Gastrocnemius medialis (tissue), 4 donors: ENCODE results near the gene CELSR1. TPM values are rescaled to one million over a fixed set of nuclear protein-coding genes. Genes with fewer than 3 reads are reported as not detected.

Source experiments
- ATAC-seq, 2 donors: fragments of 150-250 bp; one replicate each; pipeline ENCODE4 v1.9.1; 2016
- DNase-seq, 2 donors: peaks; one replicate each; pipeline ENCODE4 v3.0.0-alpha.2; 2019
- H3K27ac ChIP-seq, 4 donors: fragments of 200-600 bp; sonication (generic); 1 replicate in 1 of 4; 2 replicates in 3 of 4; pipeline ENCODE4 v1.5.1; 2016 to 2018; ENCODE audit warnings: mild to moderate bottlenecking in 2 of 4, moderate library complexity in 1 of 4
- H3K27me3 ChIP-seq, 3 donors: fragments of 200-600 bp; sonication (generic) in 2 of 3; 1 replicate in 1 of 3; 2 replicates in 2 of 3; pipeline versions ENCODE4 v1.5.1 to v1.6.0; 2016 to 2019; ENCODE audit warnings: mild to moderate bottlenecking in 1 of 3, moderate library complexity in 1 of 3
- H3K36me3 ChIP-seq, 2 donors: fragments of 200-600 bp; sonication (generic) in 1 of 2; one replicate each; pipeline ENCODE4 v1.5.1; 2017 to 2018
- H3K4me1 ChIP-seq, 2 donors: fragments of 200-600 bp; sonication (generic) in 1 of 2; one replicate each; pipeline ENCODE4 v1.5.1; 2016 to 2017; ENCODE audit warnings: mild to moderate bottlenecking in 2 of 2
- H3K4me3 ChIP-seq, 4 donors: fragments of 200-600 bp; sonication (generic) in 3 of 4; 1 replicate in 1 of 4; 2 replicates in 3 of 4; pipeline ENCODE4 v1.5.1; 2016 to 2019; ENCODE audit warnings: mild to moderate bottlenecking in 2 of 4
- H3K9me3 ChIP-seq, 3 donors: fragments of 200-600 bp; sonication (generic) in 2 of 3; 1 replicate in 1 of 3; 2 replicates in 2 of 3; pipeline ENCODE4 v1.5.1; 2016 to 2019
- POLR2A ChIP-seq, 2 donors: fragments of 450-650 bp; IDR thresholded peaks; one replicate each; pipeline ENCODE4 v1.6.1; 2017; ENCODE audit warnings: antibody characterized with exemption in 2 of 2, mild to moderate bottlenecking in 2 of 2, moderate library complexity in 2 of 2
- in situ Hi-C, 4 donors: fragments of 200-750 bp; cut with MboI; loops; one replicate each; pipeline versions ENCODE4 v1.15.0 to v1.8.0; 2017; ENCODE audit warnings: low sequenced_read_pairs in 4 of 4
- intact Hi-C: fragments of 100-400 bp; cut with DNase I; formaldehyde crosslinking; loops from one replicate; pipeline ENCODE4 v1.15.1; 2023; ENCODE audit warnings: low total_unique reads
- total RNA-seq, 4 donors: library from RNA; depleted of rRNA; stranded (reverse); fragments of >200 nt; gene quantifications; one replicate each; pipeline versions ENCODE4 v1.1.0 to v1.2.3, GENCODE V29; 2016
- TF ChIP-seq, protein P1 (sequence below), 5 experiments: fragments of 450-650 bp in 3 of 5; fragments of 200-600 bp in 2 of 5; sonication (generic) in 2 of 5; IDR thresholded peaks in 4 of 5; conservative IDR thresholded peaks in 1 of 5; 1 replicate in 4 of 5; 2 replicates in 1 of 5; pipeline ENCODE4 v1.5.1; 2016 to 2019; ENCODE audit warnings: antibody characterized with exemption in 5 of 5, mild to moderate bottlenecking in 3 of 5, moderate library complexity in 3 of 5

Gene CELSR1
- total RNA-seq, 4 donors from 2014 or later = 0.10 to 1.5 (median 0.87) TPM

DNA sequence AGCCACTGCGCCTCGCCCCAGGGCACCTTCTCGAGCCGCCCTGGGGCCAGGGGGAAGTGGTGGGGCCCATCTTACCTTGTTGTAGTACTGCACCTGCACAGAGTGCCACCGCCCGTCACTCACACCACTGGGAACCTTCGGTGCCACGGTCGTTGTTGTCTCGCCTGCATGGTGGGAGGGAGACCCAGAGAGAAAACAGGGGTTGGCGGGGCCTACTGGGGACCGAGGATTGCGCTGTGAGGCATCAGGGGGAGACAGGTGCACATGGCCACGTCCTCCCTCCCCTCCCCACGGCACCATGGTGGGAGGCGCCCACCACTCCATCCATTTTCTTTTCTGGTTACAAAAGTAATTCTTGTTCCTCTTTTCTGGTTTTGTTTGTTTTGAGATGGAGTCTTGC lies 104.1 kb downstream of the CELSR1 start:
- intact Hi-C loops = no loop called here
- DNase-seq (no peak), ATAC-seq (no peak)
- Histone ChIP-seq H3K4me1 (no peaks in the 10 kb centered on the region), H3K27me3 (peaks cover 0 to 9% (median 3%) of the 10 kb centered on the region in 3 donors), H3K9me3 (no peaks in the 10 kb centered on the region), H3K4me3 (no peak overlapping the region), H3K36me3 (no peaks in the 10 kb centered on the region), H3K27ac (no peak overlapping the region)
- TF ChIP-seq, protein P1, sequence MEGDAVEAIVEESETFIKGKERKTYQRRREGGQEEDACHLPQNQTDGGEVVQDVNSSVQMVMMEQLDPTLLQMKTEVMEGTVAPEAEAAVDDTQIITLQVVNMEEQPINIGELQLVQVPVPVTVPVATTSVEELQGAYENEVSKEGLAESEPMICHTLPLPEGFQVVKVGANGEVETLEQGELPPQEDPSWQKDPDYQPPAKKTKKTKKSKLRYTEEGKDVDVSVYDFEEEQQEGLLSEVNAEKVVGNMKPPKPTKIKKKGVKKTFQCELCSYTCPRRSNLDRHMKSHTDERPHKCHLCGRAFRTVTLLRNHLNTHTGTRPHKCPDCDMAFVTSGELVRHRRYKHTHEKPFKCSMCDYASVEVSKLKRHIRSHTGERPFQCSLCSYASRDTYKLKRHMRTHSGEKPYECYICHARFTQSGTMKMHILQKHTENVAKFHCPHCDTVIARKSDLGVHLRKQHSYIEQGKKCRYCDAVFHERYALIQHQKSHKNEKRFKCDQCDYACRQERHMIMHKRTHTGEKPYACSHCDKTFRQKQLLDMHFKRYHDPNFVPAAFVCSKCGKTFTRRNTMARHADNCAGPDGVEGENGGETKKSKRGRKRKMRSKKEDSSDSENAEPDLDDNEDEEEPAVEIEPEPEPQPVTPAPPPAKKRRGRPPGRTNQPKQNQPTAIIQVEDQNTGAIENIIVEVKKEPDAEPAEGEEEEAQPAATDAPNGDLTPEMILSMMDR (IDR thresholded peaks at IDR 0.05 in 4 of 5, conservative IDR thresholded peaks at IDR 0.05 in 1 of 5) = no peak
- TF ChIP-seq POLR2A (IDR thresholded peaks at IDR 0.05) = no peak
- in situ Hi-C loops = no loop called here

DNA sequence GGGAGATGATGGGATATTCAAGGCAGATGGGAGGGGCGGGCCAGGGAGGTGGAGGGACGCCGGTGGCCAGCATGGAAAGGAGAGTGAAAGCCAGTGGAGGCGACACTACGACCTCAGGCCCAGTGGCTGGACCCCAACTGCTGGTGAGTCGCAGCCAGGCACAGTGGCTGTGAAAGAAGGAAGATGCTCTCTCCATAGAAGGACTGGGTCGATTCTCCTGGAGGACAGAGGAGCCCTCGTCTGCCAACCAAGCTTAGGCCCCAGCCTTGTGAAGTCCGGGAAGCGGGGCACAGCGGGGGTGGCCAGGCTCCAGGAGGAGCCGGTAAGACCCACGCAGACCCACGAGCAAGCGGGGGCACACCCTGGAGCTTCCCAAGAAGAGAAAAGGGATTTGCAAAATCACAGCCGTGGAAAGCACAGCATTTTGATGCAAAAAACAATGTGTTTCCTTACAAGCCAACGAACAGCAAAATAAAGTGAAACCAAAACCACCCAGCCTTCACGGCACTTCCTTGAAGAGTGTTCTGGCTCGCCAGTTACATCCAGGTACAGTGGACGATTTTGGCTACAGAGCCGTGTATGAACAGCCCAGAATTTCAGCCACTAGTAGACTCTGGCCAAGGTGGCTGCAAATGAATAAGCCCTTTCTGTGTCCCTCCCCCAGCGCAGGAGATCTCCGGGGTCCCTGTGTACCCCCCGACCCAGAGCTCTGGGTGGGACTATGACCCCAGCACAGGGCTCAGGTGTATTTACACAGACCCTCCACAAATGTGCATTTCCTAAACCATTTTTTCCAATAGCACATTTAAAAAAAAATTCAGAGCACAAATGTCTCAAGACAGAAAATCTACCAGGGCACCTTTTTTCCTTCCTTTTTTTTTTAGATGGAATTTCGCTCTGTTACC lies 105.0 kb downstream of the CELSR1 start:
- H3K4me1 ChIP-seq = no peaks in the 10 kb centered on the region
- no peak overlapping the region for H3K27ac ChIP-seq
- no peak for ATAC-seq
- intact Hi-C loops = no loop called here
- no peaks in the 10 kb centered on the region for H3K9me3 ChIP-seq
- peak overlapping the region; percentile 25 to 36 (median 33) for H3K4me3 ChIP-seq
- TF ChIP-seq POLR2A (IDR thresholded peaks at IDR 0.05) = no peak
- TF ChIP-seq, protein P1 (IDR thresholded peaks at IDR 0.05 in 4 of 5, conservative IDR thresholded peaks at IDR 0.05 in 1 of 5) = no peak
- peaks cover 0 to 9% (median 3%) of the 10 kb centered on the region in 3 donors for H3K27me3 ChIP-seq
- no peaks in the 10 kb centered on the region for H3K36me3 ChIP-seq
- DNase-seq = no peak
- in situ Hi-C loops = no loop called here

DNA sequence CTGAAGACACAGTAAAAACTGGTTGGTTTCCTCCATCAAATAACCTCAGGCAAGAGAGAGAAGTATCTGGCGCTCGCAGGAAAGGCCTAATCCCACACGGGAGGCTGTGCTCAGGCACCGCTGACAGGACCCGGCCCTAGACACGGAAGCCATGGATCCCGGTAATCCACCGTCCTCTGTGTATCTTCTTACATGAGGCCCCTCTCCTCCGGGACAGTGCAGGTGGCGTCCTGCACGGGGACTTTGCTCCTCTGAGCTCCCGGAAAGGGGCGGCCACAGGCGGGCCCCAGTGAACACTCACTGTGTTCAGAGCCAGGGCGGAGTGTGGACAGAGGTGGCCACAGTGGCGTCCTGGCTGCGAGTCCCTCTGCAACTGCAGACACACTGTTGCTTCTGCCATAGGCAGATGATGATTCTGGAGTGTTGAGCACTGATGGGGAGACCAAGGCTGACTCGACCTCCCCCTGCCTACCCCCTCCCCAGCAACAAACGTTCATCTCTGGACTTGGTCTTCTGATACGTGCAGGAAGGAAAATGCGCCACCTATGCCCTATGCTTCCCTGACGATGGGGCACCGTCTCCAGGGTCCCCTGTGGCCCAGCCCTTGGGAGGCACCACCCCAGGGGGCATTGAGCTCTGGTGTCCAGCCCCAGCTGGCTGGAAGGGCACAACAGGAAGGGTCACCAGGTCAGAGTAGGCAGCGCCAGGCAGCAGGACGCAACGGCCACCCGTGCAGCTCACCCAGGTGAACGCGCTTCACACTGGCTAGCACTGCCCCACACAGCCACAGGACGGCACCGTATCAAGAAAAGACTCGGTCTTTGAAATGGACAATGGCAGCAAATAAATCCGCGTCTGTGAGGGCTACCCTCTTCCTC lies 106.2 kb downstream of the CELSR1 start:
- no peaks in the 10 kb centered on the region for H3K36me3 ChIP-seq
- no peak for ATAC-seq
- H3K9me3 ChIP-seq = no peaks in the 10 kb centered on the region
- no peak overlapping the region for H3K4me3 ChIP-seq
- H3K4me1 ChIP-seq = no peaks in the 10 kb centered on the region
- DNase-seq = no peak
- intact Hi-C loops (no loop called here), in situ Hi-C loops (no loop called here)
- TF ChIP-seq, protein P1 (IDR thresholded peaks at IDR 0.05 in 4 of 5, conservative IDR thresholded peaks at IDR 0.05 in 1 of 5) = no peak
- TF ChIP-seq POLR2A (IDR thresholded peaks at IDR 0.05) = no peak
- H3K27ac ChIP-seq = no peak overlapping the region
- peaks cover 0 to 13% (median 3%) of the 10 kb centered on the region in 3 donors for H3K27me3 ChIP-seq

DNA sequence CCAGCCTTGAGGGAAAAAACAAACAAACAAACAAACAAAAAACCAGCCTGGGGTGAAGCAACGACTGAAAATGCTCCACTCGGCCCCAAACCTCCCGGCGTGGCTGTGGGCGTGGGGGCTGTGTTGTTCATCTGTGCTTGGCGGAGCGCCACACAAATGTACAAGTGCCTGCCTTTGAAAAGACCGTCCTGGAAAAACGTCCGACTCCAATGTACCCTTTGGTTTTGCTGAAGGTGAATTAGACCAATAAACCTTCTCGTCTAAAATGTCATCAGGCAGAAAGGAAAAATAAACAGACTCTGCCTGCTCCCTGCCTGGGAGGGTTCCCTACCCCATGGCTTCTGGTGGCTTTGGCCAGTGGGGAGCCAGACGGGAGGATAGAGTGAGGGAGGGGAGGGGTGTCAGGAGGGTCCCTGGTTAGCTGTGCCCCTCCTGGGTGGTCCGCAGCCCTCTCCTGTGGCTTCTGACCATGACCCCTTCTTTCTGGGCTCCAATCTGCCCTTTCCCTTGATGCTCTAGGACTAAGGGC lies 108.0 kb downstream of the CELSR1 start:
- Histone ChIP-seq H3K27me3 (peaks cover 0 to 13% (median 3%) of the 10 kb centered on the region in 3 donors), H3K9me3 (no peaks in the 10 kb centered on the region), H3K4me1 (no peaks in the 10 kb centered on the region), H3K4me3 (no peak overlapping the region), H3K36me3 (no peaks in the 10 kb centered on the region), H3K27ac (no peak overlapping the region)
- no peak for ATAC-seq
- TF ChIP-seq POLR2A (IDR thresholded peaks at IDR 0.05) = no peak
- TF ChIP-seq, protein P1 (IDR thresholded peaks at IDR 0.05 in 4 of 5, conservative IDR thresholded peaks at IDR 0.05 in 1 of 5) = no peak
- no peak for DNase-seq
- in situ Hi-C loops (no loop called here), intact Hi-C loops (no loop called here)
